ENCODE measurements around the gene PIPOX. TPM values are rescaled to one million over a fixed set of nuclear protein-coding genes. Genes with fewer than 3 reads are reported as not detected.

PIPOX gene
- total and polyA plus RNA-seq, 2 donors (not counting 3 experiments of a cell fraction or from before 2014, with no cell fraction given), result 0.62 to 2.5 TPM

DNA sequence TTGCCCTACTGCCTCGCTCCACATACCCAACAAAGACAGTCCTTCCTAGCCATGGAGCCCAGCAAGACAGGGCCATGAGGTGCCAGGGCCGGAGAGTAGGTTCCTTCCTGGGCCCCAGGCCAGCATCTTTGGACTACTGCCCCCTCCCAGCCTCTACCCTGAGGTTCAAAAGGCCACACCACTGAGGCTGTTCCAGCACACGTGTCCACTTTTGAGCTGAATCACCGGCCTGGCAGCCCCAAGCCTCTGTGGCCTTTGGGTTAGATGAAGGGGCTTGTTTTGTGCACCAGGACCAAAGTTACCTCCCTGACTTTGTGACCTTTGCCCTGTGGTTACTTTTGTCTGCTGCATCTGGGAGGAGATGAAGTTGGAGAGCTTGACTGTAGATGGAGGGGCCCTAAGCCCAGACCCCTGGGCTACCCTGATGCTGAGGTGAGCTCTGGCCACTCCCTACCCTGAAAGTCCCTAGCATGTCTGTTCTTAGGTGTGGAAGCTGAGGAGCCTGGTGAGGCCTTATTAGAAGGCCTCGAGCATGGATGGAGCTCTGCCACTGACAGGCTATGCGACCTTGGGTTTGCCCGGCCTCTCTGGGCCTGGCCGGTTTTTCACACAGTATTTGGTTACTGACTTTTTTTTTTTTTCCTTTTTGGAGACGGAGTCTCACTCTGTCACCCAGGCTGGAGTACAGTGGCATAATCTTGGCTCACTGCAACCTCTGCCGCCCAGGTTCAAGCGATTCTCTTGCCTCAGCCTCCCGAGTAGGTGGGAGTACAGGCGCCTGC lies 49.1 kb upstream of the PIPOX start:
- Histone ChIP-seq H3K79me2 (ENCODE audit: control insufficient read depth, insufficient read depth, low read length) (no peaks in the 10 kb centered on the region), H3K4me3 (replicated peaks in 1 of 3; ENCODE audit: insufficient read depth in 1 of 3, low read depth in 1 of 3, low read length in 3 of 3) (no peak overlapping the region), H3K9me3 (replicated peaks; ENCODE audit: control insufficient read depth, insufficient read depth, low read length) (no peaks in the 10 kb centered on the region), H3K36me3 (ENCODE audit: control insufficient read depth in 2 of 2, extremely low read depth in 1 of 2, insufficient read depth in 2 of 2, low read length in 2 of 2) (no peaks in the 10 kb centered on the region), H3K9ac (replicated peaks; ENCODE audit: extremely low read depth, insufficient read depth, low read length) (no peak overlapping the region), H3K9me1 (replicated peaks; ENCODE audit: control insufficient read depth, extremely low read depth, insufficient read depth, low read length) (no peaks in the 10 kb centered on the region), H3K27me3 (ENCODE audit: control insufficient read depth in 2 of 2, insufficient read depth in 2 of 2, low read length in 2 of 2) (peaks cover 0 to 1% of the 10 kb centered on the region in 2 experiments), H3K4me1 (ENCODE audit: control insufficient read depth, extremely low read depth, insufficient read depth, low read length) (no peaks in the 10 kb centered on the region), H2AFZ (ENCODE audit: low read depth, low read length) (no peak overlapping the region), H3K27ac (ENCODE audit: insufficient read depth, low read depth, low read length) (no peak overlapping the region), H3K4me2 (ENCODE audit: insufficient read depth, low read length) (no peak overlapping the region), H4K20me1 (replicated peaks; ENCODE audit: control insufficient read depth, extremely low read depth, insufficient read depth, low read length) (no peaks in the 10 kb centered on the region)
- dilution Hi-C loops (cut with MboI; ENCODE audit: extremely low pct_ligation_motif_present, low sequenced_read_pairs), result no loop called here
- TF ChIP-seq POLR2AphosphoS5 (IDR thresholded peaks at IDR 0.05; ENCODE audit: insufficient read depth, low read depth, low read length), result no peak
- intact Hi-C loops (cut with micrococcal nuclease), result no loop called here
- DNase-seq (ENCODE audit: low read depth, low spot score) (no peak), FAIRE-seq (no peak)
- ChIA-PET CTCF (interaction anchor here (1.0 to 2.0 kb wide), 4 partner anchors 26 to 123 kb away, joined by 3 to 9 read pairs (median 3); no protein-coding TSS in a partner anchor), POLR2A (no interaction called here)
- no TSS peak for BruUV-seq (replicated peaks)

DNA sequence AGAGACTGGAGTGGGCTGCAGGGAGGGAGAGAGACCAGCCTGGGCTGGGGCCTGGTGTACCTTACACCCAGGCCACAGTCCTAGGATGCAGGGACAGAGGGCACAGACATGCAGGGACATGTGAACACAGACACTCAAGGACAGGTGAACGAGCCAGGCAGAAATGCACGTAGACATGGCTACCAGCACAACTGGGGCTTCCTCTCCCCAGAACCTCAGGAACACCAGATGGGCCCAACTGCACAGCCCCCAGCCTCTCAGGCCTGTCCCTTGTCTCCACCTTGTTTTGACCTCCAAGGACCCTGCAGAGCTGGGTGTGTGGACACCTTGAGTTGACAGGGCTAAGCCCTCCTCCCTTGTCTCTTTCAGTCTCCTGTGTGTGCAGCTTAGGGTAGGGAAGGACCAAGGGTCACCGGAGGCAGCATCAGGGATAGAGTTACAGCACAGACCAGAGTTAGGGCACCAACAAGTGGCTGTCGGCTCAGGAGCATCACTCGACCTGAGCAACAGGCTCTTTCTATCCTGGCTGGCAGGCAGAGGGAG lies 46.3 kb upstream of the PIPOX start:
- H3K4me2 ChIP-seq (ENCODE audit: insufficient read depth, low read length), result no peak overlapping the region
- no peaks in the 10 kb centered on the region for H3K4me1 ChIP-seq (ENCODE audit: control insufficient read depth, extremely low read depth, insufficient read depth, low read length)
- peaks cover 0 to 5% of the 10 kb centered on the region in 2 experiments for H3K27me3 ChIP-seq (ENCODE audit: control insufficient read depth in 2 of 2, insufficient read depth in 2 of 2, low read length in 2 of 2)
- dilution Hi-C loops (cut with MboI; ENCODE audit: extremely low pct_ligation_motif_present, low sequenced_read_pairs) (no loop called here), intact Hi-C loops (cut with micrococcal nuclease) (no loop called here)
- no peak overlapping the region for H2AFZ ChIP-seq (ENCODE audit: low read depth, low read length)
- DNase-seq (ENCODE audit: low read depth, low spot score) (no peak), FAIRE-seq (no peak)
- no peaks in the 10 kb centered on the region for H3K36me3 ChIP-seq (ENCODE audit: control insufficient read depth in 2 of 2, extremely low read depth in 1 of 2, insufficient read depth in 2 of 2, low read length in 2 of 2)
- ChIA-PET CTCF (interaction anchor here (1.2 kb wide), 1 partner anchor 120 kb away, joined by 4 read pairs; no protein-coding TSS in a partner anchor), POLR2A (no interaction called here)
- no peaks in the 10 kb centered on the region for H3K9me1 ChIP-seq (replicated peaks; ENCODE audit: control insufficient read depth, extremely low read depth, insufficient read depth, low read length)
- H3K4me3 ChIP-seq (replicated peaks in 1 of 3; ENCODE audit: insufficient read depth in 1 of 3, low read depth in 1 of 3, low read length in 3 of 3), result no peak overlapping the region
- no TSS peak for BruUV-seq (replicated peaks)
- H3K27ac ChIP-seq (ENCODE audit: insufficient read depth, low read depth, low read length), result no peak overlapping the region
- H3K9me3 ChIP-seq (replicated peaks; ENCODE audit: control insufficient read depth, insufficient read depth, low read length), result no peaks in the 10 kb centered on the region
- H3K9ac ChIP-seq (replicated peaks; ENCODE audit: extremely low read depth, insufficient read depth, low read length), result no peak overlapping the region
- no peaks in the 10 kb centered on the region for H3K79me2 ChIP-seq (ENCODE audit: control insufficient read depth, insufficient read depth, low read length)
- no peak for TF ChIP-seq MAX (IDR thresholded peaks at IDR 0.05; ENCODE audit: insufficient read depth, insufficient read length)
- no peak for TF ChIP-seq POLR2A (IDR thresholded peaks at IDR 0.05; ENCODE audit: low read depth, low read length)
- TF ChIP-seq FOS (IDR thresholded peaks at IDR 0.05; ENCODE audit: borderline replicate concordance, insufficient read depth, low read length), result no peak
- no peak for TF ChIP-seq POLR2AphosphoS5 (IDR thresholded peaks at IDR 0.05; ENCODE audit: insufficient read depth, low read depth, low read length)
- no peak for TF ChIP-seq MYC (IDR thresholded peaks at IDR 0.05; ENCODE audit: low read depth, low read length)
- no peak for TF ChIP-seq EZH2 (IDR thresholded peaks at IDR 0.05; ENCODE audit: borderline replicate concordance, low read depth, low read length, severe bottlenecking)
- no peak for TF ChIP-seq JUN (IDR thresholded peaks at IDR 0.05; ENCODE audit: borderline replicate concordance, insufficient read depth, insufficient read length, low read depth)
- TF ChIP-seq GATA2 (IDR thresholded peaks at IDR 0.05; ENCODE audit: insufficient read depth, insufficient read length, low read depth, low read length), result no peak
- TF ChIP-seq, protein P1, sequence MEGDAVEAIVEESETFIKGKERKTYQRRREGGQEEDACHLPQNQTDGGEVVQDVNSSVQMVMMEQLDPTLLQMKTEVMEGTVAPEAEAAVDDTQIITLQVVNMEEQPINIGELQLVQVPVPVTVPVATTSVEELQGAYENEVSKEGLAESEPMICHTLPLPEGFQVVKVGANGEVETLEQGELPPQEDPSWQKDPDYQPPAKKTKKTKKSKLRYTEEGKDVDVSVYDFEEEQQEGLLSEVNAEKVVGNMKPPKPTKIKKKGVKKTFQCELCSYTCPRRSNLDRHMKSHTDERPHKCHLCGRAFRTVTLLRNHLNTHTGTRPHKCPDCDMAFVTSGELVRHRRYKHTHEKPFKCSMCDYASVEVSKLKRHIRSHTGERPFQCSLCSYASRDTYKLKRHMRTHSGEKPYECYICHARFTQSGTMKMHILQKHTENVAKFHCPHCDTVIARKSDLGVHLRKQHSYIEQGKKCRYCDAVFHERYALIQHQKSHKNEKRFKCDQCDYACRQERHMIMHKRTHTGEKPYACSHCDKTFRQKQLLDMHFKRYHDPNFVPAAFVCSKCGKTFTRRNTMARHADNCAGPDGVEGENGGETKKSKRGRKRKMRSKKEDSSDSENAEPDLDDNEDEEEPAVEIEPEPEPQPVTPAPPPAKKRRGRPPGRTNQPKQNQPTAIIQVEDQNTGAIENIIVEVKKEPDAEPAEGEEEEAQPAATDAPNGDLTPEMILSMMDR (IDR thresholded peaks at IDR 0.05; ENCODE audit: extremely low read depth in 1 of 2, insufficient read depth in 1 of 2, low read depth in 1 of 2, low read length in 2 of 2), result no peak
- no peaks in the 10 kb centered on the region for H4K20me1 ChIP-seq (replicated peaks; ENCODE audit: control insufficient read depth, extremely low read depth, insufficient read depth, low read length)
